Ovary (tissue), 3 donors: ENCODE results near the gene LAMA1.

Source experiments
- EP300 ChIP-seq: sonication (generic); formaldehyde crosslinking; IDR thresholded peaks from one replicate; pipeline ENCODE4 v1.6.1; 2017; ENCODE audit warnings: antibody characterized with exemption
- POLR2A ChIP-seq: fragments of 450-650 bp; IDR thresholded peaks from one replicate; pipeline ENCODE4 v1.6.1; 2017; ENCODE audit warnings: antibody characterized with exemption, mild to moderate bottlenecking, moderate library complexity
- TF ChIP-seq, protein P1 (sequence below), 3 donors: fragments of 450-650 bp in 2 of 3; fragments of 200-600 bp in 1 of 3; IDR thresholded peaks; one replicate each; pipeline versions ENCODE4 v1.5.1 to v1.8.0; 2016 to 2022; ENCODE audit warnings: antibody characterized with exemption in 3 of 3, mild to moderate bottlenecking in 1 of 3
- donor health status: DM: no; HTN: no; CAD: no.

DNA sequence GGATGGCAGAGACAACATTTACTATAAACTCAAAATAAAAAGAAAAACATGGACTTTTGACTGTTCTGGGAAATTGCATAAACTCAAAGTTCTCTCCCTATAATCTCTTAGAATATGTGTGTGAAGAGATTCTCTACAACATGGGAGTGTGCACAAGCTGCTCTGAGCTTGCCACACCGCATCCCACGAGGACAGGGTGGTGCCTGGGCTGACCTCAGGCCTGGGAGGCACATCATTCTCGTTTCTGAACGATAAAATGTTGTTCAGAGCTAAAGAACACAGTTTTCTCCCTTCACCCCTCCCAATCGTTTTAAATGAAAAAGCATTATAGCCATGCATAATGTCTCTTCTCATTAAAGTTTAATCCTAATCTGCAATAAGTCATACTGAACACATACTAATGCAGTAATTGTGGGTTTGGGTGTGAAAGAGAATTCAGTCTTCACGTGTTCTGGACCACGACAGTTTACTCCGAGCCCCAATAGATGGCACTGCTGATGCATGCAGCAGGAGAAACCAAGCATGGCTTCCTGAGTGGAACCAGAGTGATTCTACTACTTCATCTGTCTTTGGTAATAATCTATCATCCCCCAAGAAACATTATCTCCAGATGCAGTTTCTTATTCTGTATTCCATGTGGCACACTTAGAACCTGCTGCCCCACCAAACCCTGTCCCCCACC lies 46.9 kb upstream of the LAMA1 start:
- TF ChIP-seq EP300, result no peak
- TF ChIP-seq, protein P1, sequence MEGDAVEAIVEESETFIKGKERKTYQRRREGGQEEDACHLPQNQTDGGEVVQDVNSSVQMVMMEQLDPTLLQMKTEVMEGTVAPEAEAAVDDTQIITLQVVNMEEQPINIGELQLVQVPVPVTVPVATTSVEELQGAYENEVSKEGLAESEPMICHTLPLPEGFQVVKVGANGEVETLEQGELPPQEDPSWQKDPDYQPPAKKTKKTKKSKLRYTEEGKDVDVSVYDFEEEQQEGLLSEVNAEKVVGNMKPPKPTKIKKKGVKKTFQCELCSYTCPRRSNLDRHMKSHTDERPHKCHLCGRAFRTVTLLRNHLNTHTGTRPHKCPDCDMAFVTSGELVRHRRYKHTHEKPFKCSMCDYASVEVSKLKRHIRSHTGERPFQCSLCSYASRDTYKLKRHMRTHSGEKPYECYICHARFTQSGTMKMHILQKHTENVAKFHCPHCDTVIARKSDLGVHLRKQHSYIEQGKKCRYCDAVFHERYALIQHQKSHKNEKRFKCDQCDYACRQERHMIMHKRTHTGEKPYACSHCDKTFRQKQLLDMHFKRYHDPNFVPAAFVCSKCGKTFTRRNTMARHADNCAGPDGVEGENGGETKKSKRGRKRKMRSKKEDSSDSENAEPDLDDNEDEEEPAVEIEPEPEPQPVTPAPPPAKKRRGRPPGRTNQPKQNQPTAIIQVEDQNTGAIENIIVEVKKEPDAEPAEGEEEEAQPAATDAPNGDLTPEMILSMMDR (IDR thresholded peaks at IDR 0.05), result no peak
- TF ChIP-seq POLR2A, result no peak
